SK-N-SH treated with all-trans-retinoic acid at 6 μM for 48 hours (cell line): ENCODE data around the gene ABO.

ENCODE experiments used
- ATAC-seq: fragments of 200-7000 bp; cut with Tn5 transposase; 3 replicates; pipeline ENCODE4 v1.9.1; 2020; ENCODE audit warnings: mild to moderate bottlenecking, moderate library complexity
- ARNTL ChIP-seq: fragments of 450-650 bp; formaldehyde crosslinking; IDR thresholded peaks from 2 replicates; pipeline ENCODE4 v1.5.0; 2020; ENCODE audit warnings: low read depth, mild to moderate bottlenecking, moderate library complexity, borderline replicate concordance
- BACH2 ChIP-seq: fragments of 250-450 bp; sonication (Bioruptor Pico); IDR thresholded peaks from 2 replicates; pipeline ENCODE4 v1.9.0; 2021; ENCODE audit warnings: mild to moderate bottlenecking, borderline replicate concordance
- CSDC2 ChIP-seq: fragments of 250-450 bp; sonication (Bioruptor Pico); IDR thresholded peaks from 2 replicates; pipeline ENCODE4 v1.5.0; 2020; ENCODE audit warnings: mild to moderate bottlenecking, moderate library complexity
- CSRNP3 ChIP-seq: fragments of 250-450 bp; sonication (Bioruptor Pico); IDR thresholded peaks from 2 replicates; pipeline ENCODE4 v1.5.1; 2021; ENCODE audit warnings: mild to moderate bottlenecking, moderate library complexity
- GLIS3 ChIP-seq: fragments of 250-450 bp; sonication (Bioruptor Pico); IDR thresholded peaks from 2 replicates; pipeline ENCODE4 v1.5.0; 2020; ENCODE audit warnings: mild to moderate bottlenecking, moderate library complexity
- ISL1 ChIP-seq: fragments of 250-450 bp; sonication (Bioruptor Pico); IDR thresholded peaks from 2 replicates; pipeline ENCODE4 v2.1.2; 2022; ENCODE audit warnings: mild to moderate bottlenecking, moderate library complexity
- OSR1 ChIP-seq: fragments of 250-450 bp; sonication (Bioruptor Pico); IDR thresholded peaks from 2 replicates; pipeline ENCODE4 v1.8.0; 2022; ENCODE audit warnings: moderate library complexity, mild to moderate bottlenecking, inconsistent platforms
- PATZ1 ChIP-seq: fragments of 250-450 bp; sonication (Bioruptor Pico); IDR thresholded peaks from 2 replicates; pipeline ENCODE4 v1.8.0; 2020; ENCODE audit warnings: mild to moderate bottlenecking, moderate library complexity, borderline replicate concordance
- RARB ChIP-seq: fragments of 250-450 bp; sonication (Bioruptor Pico); IDR thresholded peaks from 2 replicates; pipeline ENCODE4 v1.8.0; 2021; ENCODE audit warnings: mild to moderate bottlenecking, moderate library complexity
- SNAI2 ChIP-seq: fragments of 250-450 bp; sonication (Bioruptor Pico); IDR thresholded peaks from 2 replicates; pipeline ENCODE4 v1.5.0; 2020; ENCODE audit warnings: mild to moderate bottlenecking, moderate library complexity
- TCF4 ChIP-seq: fragments of 250-450 bp; sonication (Bioruptor Pico); IDR thresholded peaks from 2 replicates; pipeline ENCODE4 v1.8.0; 2021; ENCODE audit warnings: mild to moderate bottlenecking, moderate library complexity, borderline replicate concordance
- TOX ChIP-seq: fragments of 250-450 bp; sonication (Bioruptor Pico); IDR thresholded peaks from 2 replicates; pipeline ENCODE4 v1.8.0; 2021; ENCODE audit warnings: mild to moderate bottlenecking, moderate library complexity, borderline replicate concordance
- ZC3H10 ChIP-seq: fragments of 250-450 bp; sonication (Bioruptor Pico); IDR thresholded peaks from 2 replicates; pipeline ENCODE4 v1.5.1; 2021; ENCODE audit warnings: mild to moderate bottlenecking, moderate library complexity
- ZFP30 ChIP-seq: fragments of 450-650 bp; formaldehyde crosslinking; IDR thresholded peaks from 2 replicates; pipeline ENCODE4 v1.5.0; 2022; ENCODE audit warnings: mild to moderate bottlenecking, moderate library complexity
- ZNF565 ChIP-seq: fragments of 450-650 bp; formaldehyde crosslinking; conservative IDR thresholded peaks from 2 replicates; pipeline ENCODE4 v1.5.0; 2020; ENCODE audit warnings: low read depth, mild to moderate bottlenecking, moderate library complexity
- ZNF70 ChIP-seq: fragments of 450-650 bp; formaldehyde crosslinking; IDR thresholded peaks from 2 replicates; pipeline ENCODE4 v1.5.0; 2020; ENCODE audit warnings: mild to moderate bottlenecking, moderate library complexity
- ZNF8 ChIP-seq: fragments of 450-650 bp; formaldehyde crosslinking; IDR thresholded peaks from 2 replicates; pipeline ENCODE4 v1.5.0; 2020; ENCODE audit warnings: mild to moderate bottlenecking, moderate library complexity
- TF ChIP-seq, protein P1 (sequence below): fragments of 250-450 bp; sonication (Bioruptor Pico); IDR thresholded peaks from 2 replicates; pipeline ENCODE4 v1.8.0; 2021; ENCODE audit warnings: low read depth, mild to moderate bottlenecking, moderate library complexity, borderline replicate concordance
- TF ChIP-seq, protein P2 (sequence below): fragments of 250-450 bp; sonication (Bioruptor Pico); IDR thresholded peaks from 2 replicates; pipeline ENCODE4 v1.5.0; 2020; ENCODE audit warnings: mild to moderate bottlenecking, moderate library complexity
- TF ChIP-seq, protein P3 (sequence below): fragments of 250-450 bp; sonication (Bioruptor Pico); IDR thresholded peaks from 2 replicates; pipeline ENCODE4 v1.5.1; 2020; ENCODE audit warnings: low read depth, mild to moderate bottlenecking, moderate library complexity

ABO gene

GRCh38 chr9:133261103-133261752, 13.8 kb downstream of the ABO start (continued):
- no peak for TF ChIP-seq OSR1 (CRISPR knock-in tag)
- no peak for TF ChIP-seq CSDC2 (CRISPR knock-in tag)
- TF ChIP-seq ARNTL (CRISPR knock-in tag) = no peak
- TF ChIP-seq, protein P1, sequence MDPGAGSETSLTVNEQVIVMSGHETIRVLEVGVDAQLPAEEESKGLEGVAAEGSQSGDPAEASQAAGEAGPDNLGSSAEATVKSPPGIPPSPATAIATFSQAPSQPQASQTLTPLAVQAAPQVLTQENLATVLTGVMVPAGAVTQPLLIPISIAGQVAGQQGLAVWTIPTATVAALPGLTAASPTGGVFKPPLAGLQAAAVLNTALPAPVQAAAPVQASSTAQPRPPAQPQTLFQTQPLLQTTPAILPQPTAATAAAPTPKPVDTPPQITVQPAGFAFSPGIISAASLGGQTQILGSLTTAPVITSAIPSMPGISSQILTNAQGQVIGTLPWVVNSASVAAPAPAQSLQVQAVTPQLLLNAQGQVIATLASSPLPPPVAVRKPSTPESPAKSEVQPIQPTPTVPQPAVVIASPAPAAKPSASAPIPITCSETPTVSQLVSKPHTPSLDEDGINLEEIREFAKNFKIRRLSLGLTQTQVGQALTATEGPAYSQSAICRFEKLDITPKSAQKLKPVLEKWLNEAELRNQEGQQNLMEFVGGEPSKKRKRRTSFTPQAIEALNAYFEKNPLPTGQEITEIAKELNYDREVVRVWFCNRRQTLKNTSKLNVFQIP (CRISPR knock-in tag) = no peak
- TF ChIP-seq SNAI2 = no peak
- TF ChIP-seq RARB (CRISPR knock-in tag) = no peak
- TF ChIP-seq ZNF565 (CRISPR knock-in tag) = no peak
- no peak for TF ChIP-seq ZFP30
- TF ChIP-seq PATZ1 = no peak
- TF ChIP-seq BACH2 = no peak

DNA sequence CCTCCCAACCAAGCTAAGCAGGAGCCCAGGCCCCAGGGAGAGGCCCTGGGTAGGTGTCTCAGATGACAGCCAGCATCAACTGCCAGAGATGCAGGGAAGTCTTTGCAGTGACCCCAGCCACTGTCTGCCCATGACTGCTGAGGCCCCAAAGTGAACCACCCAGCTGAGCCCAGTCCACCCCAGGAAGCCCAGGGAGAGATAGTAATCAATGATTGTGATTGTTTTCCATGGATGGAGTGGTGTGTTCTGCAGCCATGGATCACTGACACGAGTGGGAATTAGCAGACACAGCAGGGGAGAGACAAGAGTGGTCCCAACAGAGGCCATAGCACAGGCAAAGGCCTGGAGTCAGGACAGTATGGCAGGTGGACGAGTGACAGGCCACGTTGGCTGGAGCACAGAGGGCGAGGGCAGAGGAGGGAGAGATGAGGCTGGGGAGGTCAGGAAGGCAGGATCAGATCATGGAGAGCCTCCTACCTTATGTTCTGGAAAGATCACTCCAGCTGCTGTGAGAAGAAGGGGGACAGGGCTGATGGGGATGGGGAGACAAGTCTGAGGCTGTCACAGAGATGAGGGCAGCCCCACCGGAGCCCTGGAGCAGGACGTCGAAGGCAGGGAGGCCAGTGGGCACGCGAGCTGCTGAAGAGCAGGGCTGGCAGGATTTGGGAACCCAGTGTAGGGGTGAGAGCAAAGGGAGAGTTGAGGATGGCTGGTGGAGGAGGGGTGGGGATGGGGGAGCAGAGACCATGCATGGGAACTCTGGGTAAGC, 14.5 kb downstream of the ABO start:
- ATAC-seq = no peak
- TF ChIP-seq ZNF8 (CRISPR knock-in tag) = no peak
- TF ChIP-seq, protein P2, sequence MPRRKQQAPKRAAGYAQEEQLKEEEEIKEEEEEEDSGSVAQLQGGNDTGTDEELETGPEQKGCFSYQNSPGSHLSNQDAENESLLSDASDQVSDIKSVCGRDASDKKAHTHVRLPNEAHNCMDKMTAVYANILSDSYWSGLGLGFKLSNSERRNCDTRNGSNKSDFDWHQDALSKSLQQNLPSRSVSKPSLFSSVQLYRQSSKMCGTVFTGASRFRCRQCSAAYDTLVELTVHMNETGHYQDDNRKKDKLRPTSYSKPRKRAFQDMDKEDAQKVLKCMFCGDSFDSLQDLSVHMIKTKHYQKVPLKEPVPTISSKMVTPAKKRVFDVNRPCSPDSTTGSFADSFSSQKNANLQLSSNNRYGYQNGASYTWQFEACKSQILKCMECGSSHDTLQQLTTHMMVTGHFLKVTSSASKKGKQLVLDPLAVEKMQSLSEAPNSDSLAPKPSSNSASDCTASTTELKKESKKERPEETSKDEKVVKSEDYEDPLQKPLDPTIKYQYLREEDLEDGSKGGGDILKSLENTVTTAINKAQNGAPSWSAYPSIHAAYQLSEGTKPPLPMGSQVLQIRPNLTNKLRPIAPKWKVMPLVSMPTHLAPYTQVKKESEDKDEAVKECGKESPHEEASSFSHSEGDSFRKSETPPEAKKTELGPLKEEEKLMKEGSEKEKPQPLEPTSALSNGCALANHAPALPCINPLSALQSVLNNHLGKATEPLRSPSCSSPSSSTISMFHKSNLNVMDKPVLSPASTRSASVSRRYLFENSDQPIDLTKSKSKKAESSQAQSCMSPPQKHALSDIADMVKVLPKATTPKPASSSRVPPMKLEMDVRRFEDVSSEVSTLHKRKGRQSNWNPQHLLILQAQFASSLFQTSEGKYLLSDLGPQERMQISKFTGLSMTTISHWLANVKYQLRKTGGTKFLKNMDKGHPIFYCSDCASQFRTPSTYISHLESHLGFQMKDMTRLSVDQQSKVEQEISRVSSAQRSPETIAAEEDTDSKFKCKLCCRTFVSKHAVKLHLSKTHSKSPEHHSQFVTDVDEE (CRISPR knock-in tag) = no peak
- TF ChIP-seq SNAI2 = no peak
- no peak for TF ChIP-seq ARNTL (CRISPR knock-in tag)
- TF ChIP-seq ZNF565 (CRISPR knock-in tag) = no peak
- TF ChIP-seq BACH2 = no peak
- no peak for TF ChIP-seq ISL1
- TF ChIP-seq GLIS3 = no peak
- TF ChIP-seq TCF4 (CRISPR knock-in tag) = no peak
- TF ChIP-seq, protein P3, sequence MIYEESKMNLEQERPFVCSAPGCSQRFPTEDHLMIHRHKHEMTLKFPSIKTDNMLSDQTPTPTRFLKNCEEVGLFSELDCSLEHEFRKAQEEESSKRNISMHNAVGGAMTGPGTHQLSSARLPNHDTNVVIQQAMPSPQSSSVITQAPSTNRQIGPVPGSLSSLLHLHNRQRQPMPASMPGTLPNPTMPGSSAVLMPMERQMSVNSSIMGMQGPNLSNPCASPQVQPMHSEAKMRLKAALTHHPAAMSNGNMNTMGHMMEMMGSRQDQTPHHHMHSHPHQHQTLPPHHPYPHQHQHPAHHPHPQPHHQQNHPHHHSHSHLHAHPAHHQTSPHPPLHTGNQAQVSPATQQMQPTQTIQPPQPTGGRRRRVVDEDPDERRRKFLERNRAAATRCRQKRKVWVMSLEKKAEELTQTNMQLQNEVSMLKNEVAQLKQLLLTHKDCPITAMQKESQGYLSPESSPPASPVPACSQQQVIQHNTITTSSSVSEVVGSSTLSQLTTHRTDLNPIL (CRISPR knock-in tag) = no peak
- TF ChIP-seq, protein P1 (CRISPR knock-in tag) = no peak
- no peak for TF ChIP-seq ZNF70 (CRISPR knock-in tag)

- no peak for ATAC-seq
- TF ChIP-seq, protein P3 (CRISPR knock-in tag) = no peak
- TF ChIP-seq OSR1 (CRISPR knock-in tag) = no peak
- no peak for TF ChIP-seq CSRNP3
- TF ChIP-seq, protein P1 (CRISPR knock-in tag) = no peak
- no peak for TF ChIP-seq ZC3H10 (CRISPR knock-in tag)
- TF ChIP-seq ZNF70 (CRISPR knock-in tag) = no peak
- no peak for TF ChIP-seq TOX (CRISPR knock-in tag)
Measured at GRCh38 chr9:133258061-133259015, 16.7 kb downstream of the ABO start.
